Hematopoietic multipotent progenitor cell treated with erythropoietin and hydrocortisone succinate and interleukin-3 and kit ligand, for 6 days (in vitro differentiated cells): ENCODE measurements around the gene NUP93.
"Not testable (repeated sequence)": the region's sequence is repeated elsewhere in the genome, so short reads cannot be mapped to it uniquely, and the experiment has no call there.

ENCODE experiments used
- DNase-seq: peaks from one replicate; pipeline ENCODE4 v3.0.0-alpha.2; 2015

The NUP93 gene

DNA sequence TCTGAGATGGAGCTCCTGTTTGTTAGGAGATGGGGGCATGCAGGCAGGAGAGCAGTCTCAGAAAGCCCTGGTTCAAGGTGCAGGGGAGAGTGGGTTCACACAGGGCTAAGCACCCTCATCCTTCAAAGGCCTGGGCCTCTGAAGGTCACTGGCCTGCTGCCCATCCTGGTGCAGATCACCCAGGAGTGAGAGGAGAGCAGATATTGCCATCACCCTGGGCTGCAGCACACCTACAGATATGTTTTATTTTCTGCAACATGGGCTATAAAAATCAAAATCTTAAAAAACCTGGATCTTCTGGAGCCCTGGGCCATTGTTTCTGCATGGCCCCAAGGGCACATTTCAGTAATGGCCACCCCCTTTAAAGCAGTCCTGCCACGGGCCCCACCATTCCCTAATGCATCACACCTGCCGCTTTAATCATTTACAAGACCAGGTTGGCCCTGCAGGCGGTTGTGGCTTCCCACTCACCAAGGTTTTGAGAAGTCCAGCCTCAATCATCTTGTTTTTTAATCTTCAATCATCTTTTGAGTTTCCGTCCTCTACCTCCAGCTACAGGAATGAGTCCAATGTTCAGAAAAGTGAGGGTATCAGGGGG lies 20.4 kb upstream of the NUP93 start:
- DNase-seq = no peak

DNA sequence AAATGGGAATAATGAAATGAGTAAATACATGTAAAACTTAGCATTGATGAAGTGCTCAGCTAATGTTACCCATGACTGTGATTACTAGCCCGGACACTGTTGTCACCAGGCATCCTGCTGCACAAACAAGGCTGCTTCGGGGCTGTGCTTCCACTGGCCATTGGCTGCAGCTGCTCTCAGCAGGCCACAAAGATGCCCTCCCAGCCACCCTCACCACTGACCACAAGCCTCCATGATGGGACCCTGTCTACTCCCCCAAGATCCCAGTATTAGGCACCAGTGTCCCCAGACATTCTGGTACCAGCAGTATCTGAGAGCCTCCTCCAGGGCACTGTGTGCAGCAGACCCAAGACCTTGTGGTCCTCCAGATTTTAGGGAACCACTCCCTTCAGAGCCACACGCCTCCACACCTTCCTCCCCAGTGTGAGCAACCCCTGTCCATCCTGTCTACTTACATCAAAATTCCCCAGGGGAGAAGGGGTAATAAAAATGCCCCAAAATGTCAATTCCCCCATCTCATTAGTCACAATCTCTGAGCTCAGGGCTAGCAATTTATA lies 19.7 kb upstream of the NUP93 start:
- no peak for DNase-seq

DNA sequence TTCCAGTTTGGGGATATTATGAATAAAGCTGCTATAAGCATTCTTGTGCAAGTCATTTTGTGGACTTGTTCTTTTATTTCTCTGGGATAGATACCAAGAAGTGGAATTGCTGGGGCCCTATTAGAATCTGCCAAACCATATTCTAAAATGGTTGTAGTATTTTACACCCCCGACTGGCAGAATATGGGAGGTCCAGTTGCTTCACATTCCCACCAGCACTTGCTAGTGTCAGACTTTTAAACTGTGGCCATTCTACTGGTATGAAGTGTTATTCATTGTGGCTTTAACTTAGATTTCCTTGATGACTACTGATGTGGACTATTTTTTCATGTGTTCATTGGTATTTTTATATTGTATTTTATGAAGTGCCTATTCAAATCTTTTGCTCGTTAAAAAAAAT lies 18.1 kb upstream of the NUP93 start:
- DNase-seq = no peak

DNA sequence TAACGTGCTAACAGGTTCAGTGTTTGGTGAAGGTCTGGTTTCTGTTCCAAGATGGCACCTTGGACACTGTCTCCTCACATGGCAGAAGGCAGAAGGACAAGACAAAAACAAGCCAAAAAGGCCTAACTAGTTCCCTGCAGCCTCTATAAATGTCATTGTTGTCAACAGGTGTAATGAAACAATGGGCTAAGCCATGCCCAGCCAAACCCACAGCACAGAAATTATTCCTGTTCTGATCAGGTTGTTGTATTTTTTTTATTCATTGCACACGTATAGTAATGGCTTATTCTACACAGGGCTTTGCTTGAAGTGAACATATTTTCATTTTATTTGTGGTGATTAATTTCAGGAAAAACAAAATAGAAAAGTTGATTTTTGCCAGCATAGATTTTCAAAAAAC lies 16.1 kb upstream of the NUP93 start:
- no peak for DNase-seq

DNA sequence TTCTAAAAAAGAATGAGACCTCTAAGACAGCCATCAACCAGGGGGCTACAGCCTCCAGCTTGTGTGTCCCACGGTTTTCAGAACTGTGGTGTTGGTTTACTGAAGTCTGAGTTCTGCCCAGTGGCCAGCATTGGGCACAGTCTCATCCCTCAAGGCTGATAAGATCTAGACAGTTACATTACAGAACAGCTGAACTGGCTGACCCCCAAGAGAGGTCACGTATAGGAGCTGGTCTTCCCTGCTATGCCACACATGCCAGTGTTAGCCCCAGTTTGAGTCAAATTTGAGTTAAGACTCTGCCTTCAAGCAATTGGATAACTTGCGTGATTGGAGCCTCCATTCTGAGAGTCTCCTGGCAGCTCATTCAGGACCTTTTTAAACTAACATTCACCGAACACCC lies 14.8 kb upstream of the NUP93 start:
- peak; percentile 61 for DNase-seq

DNA sequence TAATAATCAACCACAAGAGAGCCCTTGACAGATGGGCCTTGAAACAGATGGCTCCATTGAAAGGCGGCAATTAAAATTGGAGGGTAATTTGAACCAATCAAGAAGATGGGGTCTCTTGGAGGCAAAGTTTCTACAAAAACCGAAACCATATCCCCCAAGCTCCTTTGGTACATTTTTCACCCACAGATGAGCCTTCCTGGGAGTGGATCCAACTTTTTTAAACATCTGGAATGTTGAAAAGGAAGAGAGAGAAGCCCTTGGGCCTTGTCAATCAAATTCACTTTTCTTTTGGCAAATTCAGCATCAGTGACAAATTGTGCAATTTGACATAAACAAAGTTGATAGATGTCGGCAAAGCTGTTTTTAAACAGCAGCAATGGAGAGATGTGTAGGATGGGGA lies 13.2 kb upstream of the NUP93 start:
- no peak for DNase-seq

DNA sequence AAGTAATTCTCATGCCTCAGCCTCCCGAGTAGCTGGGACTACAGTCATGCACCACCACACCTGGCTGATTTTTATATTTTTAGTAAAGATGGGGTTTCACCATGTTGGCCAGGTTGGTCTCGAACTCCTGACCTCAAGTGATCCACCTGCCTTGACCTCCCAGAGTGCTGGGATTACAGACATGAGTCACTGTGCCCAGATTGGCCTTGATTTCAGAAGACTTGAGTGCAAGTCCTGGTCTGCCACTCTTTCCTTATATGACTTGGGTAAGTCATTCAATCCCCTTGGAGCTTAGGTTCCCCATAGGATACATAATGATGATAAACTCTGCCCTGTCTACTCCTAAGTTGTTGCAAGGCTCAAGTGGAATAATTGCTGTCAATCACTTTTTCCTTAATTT lies 12.4 kb upstream of the NUP93 start:
- not testable (repeated sequence) for DNase-seq

DNA sequence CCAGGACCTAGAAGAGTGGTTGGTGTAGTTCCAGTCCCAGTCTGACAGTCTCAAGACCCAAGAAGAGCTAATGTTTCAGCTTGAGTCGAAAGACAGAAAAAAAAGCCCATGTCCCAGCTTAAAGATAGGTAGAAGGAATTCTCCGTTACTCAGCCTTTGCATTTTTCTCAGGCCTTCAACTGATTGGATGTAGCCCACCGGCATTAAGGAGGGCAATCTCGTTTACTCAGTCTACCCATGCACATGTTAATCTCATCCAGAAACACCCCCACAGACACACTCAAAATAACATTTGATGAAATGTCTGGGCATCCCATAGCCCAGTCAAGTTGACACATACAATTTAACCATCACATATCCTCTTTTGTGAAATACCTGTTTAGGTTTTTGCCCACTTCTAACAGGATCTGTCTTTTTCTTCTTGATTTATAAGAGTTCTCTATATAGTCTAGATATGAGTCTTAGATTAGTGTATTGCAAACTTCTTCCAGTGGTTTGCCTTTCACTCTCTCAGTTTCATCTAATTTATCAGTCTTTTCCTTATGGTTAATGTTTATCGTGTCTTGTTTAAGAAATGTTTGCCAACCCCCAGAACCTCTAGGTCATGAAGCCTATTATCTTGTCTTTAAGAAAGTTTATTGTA lies 7.6 kb upstream of the NUP93 start:
- DNase-seq = no peak

DNA sequence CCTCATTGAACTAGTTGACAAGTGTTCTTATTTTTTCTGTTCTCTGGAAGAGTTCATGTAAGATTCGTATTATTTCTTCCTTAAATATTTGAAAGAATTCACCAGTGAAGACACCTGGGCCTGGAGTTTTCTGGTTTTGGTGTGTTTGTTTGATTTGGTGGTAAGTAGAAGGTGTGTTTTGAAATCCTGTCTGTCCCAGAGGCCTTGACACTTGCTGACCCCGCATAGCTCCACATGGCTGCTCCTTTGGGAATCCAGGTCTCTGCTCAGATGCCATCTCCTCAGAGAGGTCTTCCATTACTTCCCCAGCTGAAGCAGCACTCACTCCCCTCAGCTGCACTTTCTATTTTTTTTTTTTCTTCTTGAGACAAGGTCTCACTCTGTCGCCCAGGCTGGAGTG lies 5.7 kb upstream of the NUP93 start:
- DNase-seq = no peak

DNA sequence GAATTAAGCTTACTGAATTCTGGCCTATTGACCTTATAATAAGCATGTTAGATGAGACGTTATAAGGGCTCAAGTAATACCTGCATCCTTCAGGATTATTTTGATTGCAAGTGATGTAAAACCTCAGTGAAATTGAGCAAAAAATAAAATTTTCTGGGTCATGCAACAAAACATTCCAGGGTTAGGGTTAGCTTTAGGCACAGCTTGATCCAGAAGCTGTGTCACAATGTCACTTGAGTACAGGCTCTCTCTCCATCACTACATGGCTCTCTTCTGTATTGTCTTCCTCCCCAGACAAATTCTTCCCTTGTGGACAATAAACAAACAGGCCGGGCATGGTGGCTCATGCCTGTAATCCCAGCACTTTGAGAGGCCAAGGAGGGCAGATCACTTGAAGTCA lies 3.6 kb upstream of the NUP93 start:
- no peak for DNase-seq

DNA sequence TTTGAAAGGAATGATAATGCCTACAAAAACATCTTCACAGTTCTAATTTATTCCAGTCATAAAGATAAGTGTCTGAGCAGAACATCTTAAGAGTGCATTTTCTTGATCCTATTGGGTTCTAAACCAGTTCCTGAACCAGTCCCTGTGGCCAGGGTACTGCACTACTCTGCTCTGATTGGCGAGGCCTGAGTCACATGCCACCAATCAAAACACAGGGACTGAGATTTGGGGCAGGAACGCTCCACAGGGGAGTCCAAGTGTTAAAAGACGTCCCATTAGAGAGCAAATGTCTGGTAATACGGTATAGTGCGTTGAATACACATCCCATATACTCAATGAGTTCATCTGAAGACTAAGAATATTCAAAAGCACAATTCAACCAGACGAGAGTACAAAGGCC lies 3.0 kb upstream of the NUP93 start:
- no peak for DNase-seq

DNA sequence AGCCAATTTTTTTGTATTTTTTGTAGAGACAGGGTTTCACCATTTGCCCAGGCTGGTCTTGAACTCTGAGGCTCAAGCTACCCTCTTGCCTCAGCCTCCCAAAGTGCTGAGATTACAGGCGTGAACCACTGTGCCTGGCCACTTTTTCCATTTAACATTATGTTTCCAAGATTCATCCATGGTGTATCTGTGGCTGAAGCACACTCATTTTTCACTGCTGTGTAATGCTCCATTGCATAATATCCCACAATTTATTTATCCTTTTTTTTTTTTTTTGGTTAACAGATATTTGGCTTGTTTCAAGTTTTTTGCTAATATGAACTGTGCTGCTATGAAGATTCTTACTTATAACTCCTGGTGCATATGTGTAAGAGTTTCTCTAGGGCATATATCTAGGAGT lies 1.9 kb upstream of the NUP93 start:
- DNase-seq = no peak

DNA sequence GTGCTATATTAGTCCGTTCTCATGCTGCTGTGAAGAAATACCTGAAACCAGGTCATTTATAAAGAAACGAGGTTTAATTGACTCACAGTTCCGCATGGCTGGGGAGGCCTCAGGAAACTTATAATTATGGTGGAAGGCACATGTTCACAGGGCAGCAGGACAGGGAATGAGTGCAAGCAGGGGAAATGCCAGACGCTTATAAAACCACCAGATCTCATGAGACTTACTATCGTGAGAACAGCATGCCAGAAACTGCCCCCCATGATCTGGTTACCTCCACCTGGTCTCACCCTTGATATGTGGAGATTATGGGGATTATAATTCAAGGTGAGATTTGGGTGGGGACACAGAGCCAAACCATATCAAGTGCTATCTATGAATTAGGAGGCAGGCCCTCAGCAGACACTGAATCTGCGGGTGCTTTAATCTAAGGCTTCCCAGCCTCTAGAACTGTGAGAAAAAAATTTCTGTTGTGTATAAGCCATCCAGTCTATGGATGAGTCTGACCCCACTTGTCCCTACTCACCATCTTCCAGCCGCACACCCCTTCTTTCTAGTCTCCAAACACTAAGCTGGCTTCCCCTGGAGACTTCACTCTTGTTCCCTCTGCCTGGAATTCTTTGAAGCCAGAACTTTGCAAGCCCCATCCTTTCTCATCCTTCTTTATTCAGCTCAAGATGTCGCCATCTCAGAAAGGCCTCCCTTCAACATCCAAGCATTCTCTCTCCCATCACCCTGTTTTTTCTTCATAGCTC lies 772 bp upstream of the NUP93 start:
- DNase-seq = peak; percentile 59

DNA sequence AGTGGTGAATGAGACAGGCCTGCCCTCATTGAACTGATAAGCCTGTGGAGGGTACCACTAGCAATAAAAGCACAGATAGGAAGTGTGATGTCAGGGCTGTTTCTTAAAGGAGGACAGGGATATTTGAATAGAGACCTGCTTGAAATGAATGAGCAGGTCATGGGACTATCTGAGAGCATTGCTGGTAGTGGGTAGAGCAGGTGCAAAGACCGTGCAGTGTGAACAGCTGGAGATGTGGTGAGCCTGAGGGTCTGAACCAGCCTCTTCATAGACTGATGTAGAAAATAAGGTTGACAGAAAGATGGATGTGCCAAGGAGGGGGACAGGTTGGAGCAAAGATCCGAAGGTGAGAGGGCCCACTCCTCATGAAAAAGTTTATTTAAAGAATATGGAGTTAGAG lies 2.4 kb downstream of the NUP93 start:
- DNase-seq = no peak

DNA sequence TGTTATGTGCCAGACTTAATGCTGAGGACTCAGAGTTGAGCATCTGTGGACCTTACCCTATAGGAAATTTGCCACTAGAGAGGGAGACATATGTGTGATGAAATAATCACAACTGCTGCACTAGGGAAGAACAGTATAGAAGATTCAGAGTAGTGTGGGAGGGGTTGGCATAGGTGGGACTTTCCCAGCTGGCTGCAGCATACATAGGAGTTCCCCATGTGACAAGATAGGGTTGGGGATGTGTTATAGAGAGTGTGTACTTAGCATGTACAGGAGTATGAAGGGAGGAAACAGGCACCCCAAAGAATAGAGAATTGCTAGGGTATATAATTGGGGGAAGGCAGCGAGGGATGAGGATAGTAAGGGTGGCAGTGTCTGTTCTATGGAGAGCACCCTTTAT lies 2.9 kb downstream of the NUP93 start:
- no peak for DNase-seq

DNA sequence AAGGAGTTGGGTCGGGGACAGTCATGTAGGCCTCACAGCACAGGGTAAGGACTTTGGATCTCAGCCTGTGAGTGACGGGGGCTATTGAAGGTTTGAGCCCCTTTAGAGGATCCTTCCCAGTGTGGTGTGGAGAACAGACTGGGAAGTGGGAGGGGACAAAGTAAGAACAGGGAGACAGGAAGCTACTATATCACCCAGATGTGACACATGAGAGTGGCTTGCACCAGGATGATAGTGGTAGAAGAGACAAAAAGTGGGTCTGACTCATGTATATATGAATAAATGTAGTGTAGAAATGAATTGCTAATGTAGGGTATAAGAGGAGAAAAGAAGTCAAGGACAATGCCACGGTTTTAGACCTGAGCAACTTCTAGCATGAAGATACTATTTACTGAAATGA lies 4.5 kb downstream of the NUP93 start:
- no peak for DNase-seq

DNA sequence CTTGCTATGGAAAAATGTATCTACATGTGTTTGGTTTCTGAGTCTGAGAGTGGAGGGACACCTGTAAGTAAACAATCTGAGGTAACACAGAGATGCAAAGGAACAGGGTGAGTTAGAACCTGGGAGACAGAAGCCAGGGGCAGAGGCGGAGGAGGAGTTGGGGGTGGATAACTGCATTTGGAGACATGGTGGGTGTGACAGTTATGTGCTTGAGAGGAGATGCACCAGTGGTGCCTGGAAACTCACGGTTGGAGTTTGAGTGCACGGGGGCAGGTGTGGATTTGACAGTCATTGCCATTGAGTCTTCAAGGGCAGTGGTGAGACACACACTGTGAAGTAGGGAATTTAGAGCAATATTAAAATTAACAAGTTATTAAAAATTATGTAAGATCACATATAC lies 6.5 kb downstream of the NUP93 start:
- DNase-seq = no peak

DNA sequence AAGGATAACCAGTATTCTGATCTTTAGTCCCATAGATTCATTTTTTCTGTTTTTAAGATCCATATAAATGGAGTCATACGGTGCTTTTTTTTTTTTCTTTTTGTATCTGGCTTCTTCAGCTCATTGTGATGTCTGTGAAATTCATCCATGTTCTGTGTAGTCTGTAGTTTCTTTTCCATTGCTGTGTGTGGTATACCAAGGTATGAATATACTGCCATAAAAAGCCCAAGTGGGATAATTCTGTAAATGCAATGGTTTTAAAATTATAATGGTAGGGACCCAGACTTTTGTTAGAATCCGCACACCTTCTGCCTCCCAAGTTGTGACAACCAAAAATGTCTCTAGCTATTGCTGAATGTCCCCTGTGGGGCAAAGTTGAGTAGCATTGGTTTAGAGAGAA lies 7.6 kb downstream of the NUP93 start:
- no peak for DNase-seq

DNA sequence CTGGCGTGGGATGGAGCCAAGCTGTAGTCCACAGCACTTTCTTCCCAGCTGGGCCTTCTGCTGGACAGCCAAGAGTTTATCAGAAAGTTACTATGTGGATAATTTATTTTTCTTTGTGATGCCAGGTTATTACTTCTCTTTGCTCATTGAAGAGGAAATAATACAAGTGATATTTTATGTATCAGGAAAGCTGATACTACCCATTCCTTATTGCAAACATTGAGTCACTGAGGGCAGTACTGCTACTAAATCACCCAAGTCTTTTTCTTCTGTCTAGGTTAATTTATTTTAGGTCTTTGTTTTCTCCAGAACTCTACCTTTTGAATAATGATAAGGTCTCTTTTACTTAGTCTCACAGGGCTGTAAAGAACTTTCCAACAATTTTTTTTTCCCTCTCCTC lies 8.3 kb downstream of the NUP93 start:
- no peak for DNase-seq

DNA sequence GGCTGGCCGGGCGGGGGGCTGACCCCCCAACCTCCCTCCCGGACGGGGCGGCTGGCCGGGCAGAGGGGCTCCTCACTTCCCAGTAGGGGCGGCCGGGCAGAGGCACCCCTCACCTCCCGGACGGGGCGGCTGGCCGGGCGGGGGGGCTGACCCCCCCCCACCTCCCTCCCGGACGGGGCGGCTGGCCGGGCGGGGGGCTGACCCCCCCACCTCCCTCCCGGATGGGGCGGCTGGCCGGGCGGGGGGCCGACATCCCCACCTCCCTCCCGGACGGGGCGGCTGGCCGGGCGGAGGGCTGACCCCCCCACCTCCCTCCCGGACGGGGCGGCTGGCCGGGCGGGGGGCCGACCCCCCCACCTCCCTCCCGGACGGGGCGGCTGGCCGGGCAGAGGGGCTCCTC lies 9.4 kb downstream of the NUP93 start:
- DNase-seq = not testable (repeated sequence)

DNA sequence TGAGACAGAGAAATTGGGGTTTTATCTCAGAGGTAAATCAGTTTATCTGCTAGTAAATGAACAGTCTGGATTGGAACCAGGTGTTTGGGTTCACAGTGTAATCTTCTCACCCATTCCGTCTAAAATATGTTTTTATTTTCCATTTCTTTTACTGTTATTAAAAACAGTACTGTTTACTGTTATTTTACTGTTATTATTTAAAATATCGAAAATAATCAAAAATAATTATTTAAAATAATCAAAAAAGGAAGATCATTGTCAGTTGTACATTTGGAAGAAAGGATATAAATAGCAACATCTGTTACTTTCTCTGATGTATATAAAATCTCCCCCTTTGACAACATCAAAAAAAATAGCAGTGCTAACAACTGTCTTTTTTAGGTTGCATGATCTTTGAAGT lies 11.5 kb downstream of the NUP93 start:
- DNase-seq = no peak

DNA sequence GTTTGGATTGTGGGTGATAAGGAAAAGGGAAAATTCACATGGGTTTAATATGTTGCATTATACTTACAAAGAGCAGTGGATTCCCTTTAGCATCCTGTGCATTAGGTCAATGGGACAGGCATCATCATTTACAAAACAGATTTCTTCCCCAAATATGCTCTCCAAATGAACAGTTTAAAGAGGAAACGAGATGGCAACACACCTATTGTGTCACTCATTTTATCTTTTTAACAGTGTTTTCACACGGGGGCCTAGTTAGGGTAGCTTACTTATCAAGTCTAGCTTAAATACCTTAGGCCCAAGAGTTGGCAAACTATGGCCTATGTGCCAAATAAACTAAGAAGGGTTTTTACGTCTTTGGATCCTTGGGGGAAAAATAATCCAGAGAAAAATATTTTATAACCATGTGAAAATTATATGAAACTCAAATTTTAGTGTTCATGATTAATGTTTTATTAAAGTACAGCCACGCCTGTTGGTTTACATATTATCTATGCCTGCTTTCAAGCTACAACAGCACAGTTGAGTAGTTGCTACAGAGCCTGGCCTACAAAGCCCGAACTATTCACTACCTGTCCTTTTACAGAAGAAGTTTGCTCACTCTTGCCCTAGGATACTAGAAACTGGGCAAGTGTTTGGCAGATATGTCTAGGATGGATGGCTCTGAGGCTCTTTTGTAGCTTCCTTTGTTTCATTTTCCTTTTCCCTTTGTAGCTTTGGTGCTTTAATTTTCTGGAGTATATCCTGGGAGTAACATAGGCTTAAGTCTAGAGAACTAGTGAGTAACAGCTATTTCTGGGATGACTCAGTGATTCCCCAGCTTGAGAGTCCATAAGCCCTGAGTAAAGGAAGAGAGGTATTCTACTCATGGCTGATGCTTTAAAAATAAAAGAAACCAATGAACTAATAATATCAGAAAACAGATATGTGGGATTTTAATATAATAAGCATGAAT lies 12.4 kb downstream of the NUP93 start:
- DNase-seq = peak; percentile 31

DNA sequence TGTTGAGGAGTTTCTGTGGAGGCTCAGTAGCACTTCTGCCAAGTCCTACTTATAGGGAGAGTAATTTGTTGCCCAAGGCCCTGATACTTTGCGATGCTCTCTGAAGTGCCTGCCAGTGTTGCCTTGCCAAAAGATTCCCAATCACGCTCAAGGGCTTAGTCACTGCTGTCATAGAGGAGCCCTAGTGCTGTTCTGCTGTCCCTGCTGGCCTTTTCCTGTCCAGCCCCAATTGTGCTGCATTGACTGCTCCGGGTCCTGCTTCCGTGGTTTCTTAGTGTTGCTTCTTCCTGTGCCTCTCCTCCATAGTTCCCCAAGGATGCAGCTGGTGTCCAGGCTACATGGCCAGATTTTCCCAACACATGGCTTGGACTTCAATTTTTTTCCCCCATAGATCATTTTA lies 13.9 kb downstream of the NUP93 start:
- DNase-seq = no peak
